SW480 (cell line): ENCODE data around the gene ATP5F1B.
"Not testable (repeated sequence)": the region's sequence is repeated elsewhere in the genome, so short reads cannot be mapped to it uniquely, and the experiment has no call there.

Experiments used
- DNase-seq: peaks from one replicate; pipeline ENCODE4 v3.0.0-alpha.2; 2016; ENCODE audit warnings: low spot score

ATP5F1B gene

GRCh38 chr12:56645717-56646446 lies at the start of gene ATP5F1B:
Gene ATP5F1B, minus strand, starts transcription at chr12:56645984. Its CDS starts 21 bp downstream, at chr12:56645963.
- peak; percentile 100 for DNase-seq

- no peak for DNase-seq
These were observed 48.4 kb upstream of the ATP5F1B start for GRCh38 chr12:56694161-56694560.

GRCh38 chr12:56688846-56689109 lies 43.0 kb upstream of the ATP5F1B start:
- no peak for DNase-seq

GRCh38 chr12:56688129-56688845 lies 42.5 kb upstream of the ATP5F1B start, which contains the start of gene PTGES3:
Gene PTGES3, minus strand, starts transcription at chr12:56688284. Its CDS starts 285 bp downstream, at chr12:56687999.
- peak; percentile 98 for DNase-seq

GRCh38 chr12:56687223-56688128 lies 41.7 kb upstream of the ATP5F1B start:
- peak; percentile 62 for DNase-seq

GRCh38 chr12:56684745-56685359 lies 39.1 kb upstream of the ATP5F1B start:
- no peak for DNase-seq

- DNase-seq, result no peak
These were observed 36.5 kb upstream of the ATP5F1B start for GRCh38 chr12:56682323-56682722.

GRCh38 chr12:56679883-56680575 lies 34.2 kb upstream of the ATP5F1B start:
- no peak for DNase-seq

- DNase-seq, result no peak
These were observed 33.1 kb upstream of the ATP5F1B start for GRCh38 chr12:56678852-56679251.

- DNase-seq, result no peak
These were observed 31.9 kb upstream of the ATP5F1B start for GRCh38 chr12:56677680-56678079.

GRCh38 chr12:56676851-56677580 lies 31.2 kb upstream of the ATP5F1B start:
- no peak for DNase-seq

GRCh38 chr12:56671608-56672007 lies 25.8 kb upstream of the ATP5F1B start:
- DNase-seq, result no peak

- DNase-seq, result no peak
These were observed 25.1 kb upstream of the ATP5F1B start for GRCh38 chr12:56670836-56671235.

GRCh38 chr12:56668197-56668457 lies 22.3 kb upstream of the ATP5F1B start:
- no peak for DNase-seq

- DNase-seq, result no peak
These were observed 16.3 kb upstream of the ATP5F1B start for GRCh38 chr12:56661979-56662638.

GRCh38 chr12:56661560-56661959 lies 15.8 kb upstream of the ATP5F1B start:
- DNase-seq, result no peak

GRCh38 chr12:56658921-56659320 lies 13.1 kb upstream of the ATP5F1B start:
- DNase-seq, result no peak

GRCh38 chr12:56657416-56658379 lies 11.9 kb upstream of the ATP5F1B start:
- DNase-seq, result no peak

- DNase-seq, result not testable (repeated sequence)
These were observed 8.0 kb upstream of the ATP5F1B start for GRCh38 chr12:56653781-56654180.
